HEK293 (cell line): ENCODE data around the gene IGF2R.
"Not testable (repeated sequence)": the region's sequence is repeated elsewhere in the genome, so short reads cannot be mapped to it uniquely, and the experiment has no call there.

Experiments
- CTCF ChIA-PET: fragments of 350-600 bp; formaldehyde crosslinking; extraction: SDS; loops from one replicate; lab custom pipeline; 2021; ENCODE audit warnings: antibody characterized with exemption; lab: Yijun Ruan, JAX
- POLR2A ChIA-PET: fragments of 300-600 bp; formaldehyde crosslinking; extraction: SDS; loops from one replicate; lab custom pipeline; 2020; ENCODE audit warnings: antibody characterized with exemption, inconsistent platforms; lab: Yijun Ruan, JAX
- H3K27ac ChIP-seq: fragments of 200-500 bp; sonication (Bioruptor generic); 2 replicates; pipeline ENCODE4 v1.5.1; 2014; ENCODE audit warnings: low read depth, low read length, control low read depth, inconsistent platforms; ENCODE audit errors: extremely low read depth
- H3K36me3 ChIP-seq, 2 experiments: fragments of 200-500 bp in 1 of 2; sonication (Bioruptor generic) in 1 of 2; 1 replicate in 1 of 2; 2 replicates in 1 of 2; pipeline ENCODE4 v1.5.1; 2014 to 2017; ENCODE audit warnings: inconsistent platforms in 2 of 2, low read length in 2 of 2; ENCODE audit not compliant: control insufficient read depth in 2 of 2, insufficient read depth in 1 of 2
- H3K4me1 ChIP-seq: fragments of 200-500 bp; sonication (Bioruptor generic); 2 replicates; pipeline ENCODE4 v1.5.1; 2014; ENCODE audit warnings: mild to moderate bottlenecking, low read length, inconsistent platforms; ENCODE audit not compliant: control insufficient read depth, insufficient read depth
- H3K4me3 ChIP-seq: 2 replicates; pipeline ENCODE4 v1.5.1; 2011; ENCODE audit warnings: low read depth, mild to moderate bottlenecking, control low read depth, low read length, moderate library complexity
- H3K9me3 ChIP-seq: fragments of 200-500 bp; sonication (Bioruptor generic); 2 replicates; pipeline ENCODE4 v1.5.1; 2014; ENCODE audit warnings: low read depth, low read length, inconsistent platforms; ENCODE audit not compliant: control insufficient read depth, insufficient read depth
- HIC1 ChIP-seq: fragments of 450-650 bp; formaldehyde crosslinking; IDR thresholded peaks from 2 replicates; pipeline ENCODE4 v1.5.1; 2016; ENCODE audit warnings: missing biosample characterization, missing genetic modification characterization
- KLF7 ChIP-seq: fragments of 450-650 bp; formaldehyde crosslinking; IDR thresholded peaks from 2 replicates; pipeline ENCODE4 v1.5.1; 2016; ENCODE audit warnings: missing biosample characterization, missing genetic modification characterization, borderline replicate concordance
- SP2 ChIP-seq: fragments of 450-650 bp; formaldehyde crosslinking; IDR thresholded peaks from 2 replicates; pipeline ENCODE4 v1.5.1; 2016; ENCODE audit warnings: missing biosample characterization, missing genetic modification characterization
- ZEB2 ChIP-seq: fragments of 450-650 bp; formaldehyde crosslinking; IDR thresholded peaks from 2 replicates; pipeline ENCODE4 v1.5.1; 2016; ENCODE audit warnings: missing biosample characterization, missing genetic modification characterization
- ZNF121 ChIP-seq: fragments of 450-650 bp; formaldehyde crosslinking; IDR thresholded peaks from 2 replicates; pipeline ENCODE4 v1.5.1; 2016; ENCODE audit warnings: missing biosample characterization, missing genetic modification characterization
- ZNF155 ChIP-seq: fragments of 450-650 bp; formaldehyde crosslinking; IDR thresholded peaks from 2 replicates; pipeline ENCODE4 v1.5.1; 2016; ENCODE audit warnings: missing biosample characterization, missing genetic modification characterization
- ZNF174 ChIP-seq: fragments of 450-650 bp; formaldehyde crosslinking; IDR thresholded peaks from 2 replicates; pipeline ENCODE4 v1.5.0; 2017; ENCODE audit warnings: missing biosample characterization, mild to moderate bottlenecking, missing genetic modification characterization
- ZNF214 ChIP-seq: fragments of 450-650 bp; formaldehyde crosslinking; IDR thresholded peaks from 2 replicates; pipeline ENCODE4 v1.5.1; 2017; ENCODE audit warnings: missing biosample characterization, mild to moderate bottlenecking, missing genetic modification characterization, borderline replicate concordance
- ZNF223 ChIP-seq: fragments of 450-650 bp; formaldehyde crosslinking; IDR thresholded peaks from 2 replicates; pipeline ENCODE4 v1.5.1; 2016; ENCODE audit warnings: missing biosample characterization, missing genetic modification characterization
- TF ChIP-seq, protein P1 (sequence below): fragments of 450-650 bp; formaldehyde crosslinking; IDR thresholded peaks from 2 replicates; pipeline ENCODE4 v1.5.1; 2016; ENCODE audit warnings: missing biosample characterization, missing genetic modification characterization
- TF ChIP-seq, protein P2 (sequence below): fragments of 450-650 bp; formaldehyde crosslinking; IDR thresholded peaks from 2 replicates; pipeline ENCODE4 v1.5.1; 2016; ENCODE audit warnings: missing biosample characterization, missing genetic modification characterization
- TF ChIP-seq, protein P3 (sequence below): fragments of 450-650 bp; formaldehyde crosslinking; IDR thresholded peaks from 2 replicates; pipeline ENCODE4 v1.5.1; 2016; ENCODE audit warnings: missing biosample characterization, missing genetic modification characterization

The IGF2R gene

GRCh38 chr6:160089534-160089897, 120.6 kb downstream of the IGF2R start (continued):
- TF ChIP-seq, protein P1, sequence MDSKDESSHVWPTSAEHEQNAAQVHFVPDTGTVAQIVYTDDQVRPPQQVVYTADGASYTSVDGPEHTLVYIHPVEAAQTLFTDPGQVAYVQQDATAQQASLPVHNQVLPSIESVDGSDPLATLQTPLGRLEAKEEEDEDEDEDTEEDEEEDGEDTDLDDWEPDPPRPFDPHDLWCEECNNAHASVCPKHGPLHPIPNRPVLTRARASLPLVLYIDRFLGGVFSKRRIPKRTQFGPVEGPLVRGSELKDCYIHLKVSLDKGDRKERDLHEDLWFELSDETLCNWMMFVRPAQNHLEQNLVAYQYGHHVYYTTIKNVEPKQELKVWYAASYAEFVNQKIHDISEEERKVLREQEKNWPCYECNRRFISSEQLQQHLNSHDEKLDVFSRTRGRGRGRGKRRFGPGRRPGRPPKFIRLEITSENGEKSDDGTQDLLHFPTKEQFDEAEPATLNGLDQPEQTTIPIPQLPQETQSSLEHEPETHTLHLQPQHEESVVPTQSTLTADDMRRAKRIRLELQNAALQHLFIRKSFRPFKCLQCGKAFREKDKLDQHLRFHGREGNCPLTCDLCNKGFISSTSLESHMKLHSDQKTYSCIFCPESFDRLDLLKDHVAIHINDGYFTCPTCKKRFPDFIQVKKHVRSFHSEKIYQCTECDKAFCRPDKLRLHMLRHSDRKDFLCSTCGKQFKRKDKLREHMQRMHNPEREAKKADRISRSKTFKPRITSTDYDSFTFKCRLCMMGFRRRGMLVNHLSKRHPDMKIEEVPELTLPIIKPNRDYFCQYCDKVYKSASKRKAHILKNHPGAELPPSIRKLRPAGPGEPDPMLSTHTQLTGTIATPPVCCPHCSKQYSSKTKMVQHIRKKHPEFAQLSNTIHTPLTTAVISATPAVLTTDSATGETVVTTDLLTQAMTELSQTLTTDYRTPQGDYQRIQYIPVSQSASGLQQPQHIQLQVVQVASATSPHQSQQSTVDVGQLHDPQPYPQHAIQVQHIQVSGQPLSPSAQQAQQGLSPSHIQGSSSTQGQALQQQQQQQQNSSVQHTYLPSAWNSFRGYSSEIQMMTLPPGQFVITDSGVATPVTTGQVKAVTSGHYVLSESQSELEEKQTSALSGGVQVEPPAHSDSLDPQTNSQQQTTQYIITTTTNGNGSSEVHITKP (tag by site-specific recombination) = no peak
- no peak for TF ChIP-seq SP2

DNA sequence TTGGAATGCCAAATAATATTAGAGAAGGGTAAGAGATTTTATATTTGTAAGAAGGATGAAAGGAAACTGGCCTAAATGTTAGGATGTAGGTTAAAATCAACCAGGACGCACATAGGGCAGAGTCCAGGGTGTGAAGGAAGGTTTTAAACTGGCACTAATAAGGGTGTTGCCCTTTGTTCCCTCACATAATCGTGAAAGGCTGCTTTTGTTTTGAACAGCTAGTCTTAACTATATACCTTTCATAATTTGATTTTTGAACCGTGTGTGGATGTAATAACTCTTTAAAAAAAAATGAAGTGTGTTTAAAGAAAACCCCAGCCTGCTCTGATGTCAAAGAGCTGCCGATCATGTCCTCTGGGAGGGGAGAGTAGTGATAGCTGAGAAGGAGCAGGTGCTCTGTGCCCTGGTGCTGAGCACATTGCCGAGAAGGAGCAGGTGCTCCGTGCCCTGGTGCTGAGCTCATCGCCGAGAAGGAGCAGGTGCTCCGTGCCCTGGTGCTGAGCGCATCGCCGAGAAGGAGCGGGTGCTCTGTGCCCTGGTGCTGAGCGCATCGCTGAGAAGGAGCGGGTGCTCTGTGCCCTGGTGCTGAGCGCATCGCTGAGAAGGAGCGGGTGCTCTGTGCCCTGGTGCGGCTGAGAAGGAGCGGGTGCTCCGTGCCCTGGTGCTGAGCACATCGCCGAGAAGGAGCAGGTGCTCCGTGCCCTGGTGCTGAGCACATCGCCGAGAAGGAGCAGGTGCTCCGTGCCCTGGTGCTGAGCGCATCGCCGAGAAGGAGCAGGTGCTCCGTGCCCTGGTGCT, 121.8 kb downstream of the IGF2R start:
- CTCF ChIA-PET = interaction anchor here (1.0 to 3.1 kb wide), 2 partner anchors 48 to 206 kb away, joined by 3 to 9 read pairs; no protein-coding TSS in a partner anchor
- H3K9me3 ChIP-seq, POLR2A ChIA-PET, H3K27ac ChIP-seq, H3K4me3 ChIP-seq, H3K4me1 ChIP-seq: not testable (repeated sequence)
- H3K36me3 ChIP-seq = peaks cover 7 to 98% of the 10 kb centered on the region in 2 experiments; a peak in 2 of 3 replicates

DNA sequence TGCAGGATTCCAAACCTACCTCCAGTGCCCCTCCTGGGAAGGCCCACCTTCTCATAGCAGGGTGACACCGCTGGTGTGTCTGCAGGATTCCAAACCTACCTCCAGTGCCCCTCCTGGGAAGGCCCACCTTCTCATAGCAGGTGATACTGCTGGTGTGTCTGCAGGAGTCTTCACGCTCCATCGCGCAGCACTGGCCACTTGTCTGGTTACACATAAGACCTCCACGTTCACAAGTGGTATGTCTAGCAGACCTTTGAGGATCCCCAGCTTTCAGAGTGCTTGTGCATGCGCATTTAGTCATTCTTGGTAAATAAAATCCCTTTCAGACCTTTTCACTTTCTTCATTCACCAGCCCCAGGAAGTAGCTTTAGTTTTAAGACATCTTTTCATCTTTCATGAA, 123.3 kb downstream of the IGF2R start:
- H3K9me3 ChIP-seq, POLR2A ChIA-PET, H3K4me1 ChIP-seq, H3K4me3 ChIP-seq, H3K27ac ChIP-seq: not testable (repeated sequence)
- CTCF ChIA-PET = interaction anchor here (1.2 kb wide), 1 partner anchor 11 kb away, joined by 3 read pairs; no protein-coding TSS in a partner anchor
- H3K36me3 ChIP-seq = peaks cover 7 to 97% of the 10 kb centered on the region in 2 experiments; a peak in 2 of 3 replicates

DNA sequence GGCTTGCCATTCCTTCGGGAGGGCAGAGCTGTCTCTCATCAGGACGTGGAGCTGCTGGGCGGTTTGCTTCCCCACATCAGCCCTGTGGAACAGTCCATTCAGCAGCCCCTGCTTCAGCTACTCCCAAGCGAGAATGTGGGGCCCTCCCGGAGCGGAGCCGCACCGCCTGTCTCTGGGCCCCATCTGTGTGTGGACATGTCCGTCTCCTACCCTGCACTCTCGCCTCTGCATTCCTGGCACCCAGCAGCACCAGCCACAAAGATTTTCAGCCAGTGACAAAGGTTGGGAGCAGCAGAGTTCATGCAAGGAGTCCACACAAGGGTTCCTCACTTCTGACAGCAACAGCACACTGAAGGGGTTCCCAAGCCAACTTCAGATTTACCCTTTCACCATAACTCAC, 123.7 kb downstream of the IGF2R start:
- TF ChIP-seq HIC1 (tag by site-specific recombination) (no peak), ZNF121 (tag by site-specific recombination) (no peak), ZNF155 (tag by site-specific recombination) (no peak), ZEB2 (tag by site-specific recombination) (no peak), ZNF223 (tag by site-specific recombination) (no peak), KLF7 (tag by site-specific recombination) (no peak), ZNF174 (tag by site-specific recombination) (no peak), ZNF214 (no peak)
- TF ChIP-seq, protein P2, sequence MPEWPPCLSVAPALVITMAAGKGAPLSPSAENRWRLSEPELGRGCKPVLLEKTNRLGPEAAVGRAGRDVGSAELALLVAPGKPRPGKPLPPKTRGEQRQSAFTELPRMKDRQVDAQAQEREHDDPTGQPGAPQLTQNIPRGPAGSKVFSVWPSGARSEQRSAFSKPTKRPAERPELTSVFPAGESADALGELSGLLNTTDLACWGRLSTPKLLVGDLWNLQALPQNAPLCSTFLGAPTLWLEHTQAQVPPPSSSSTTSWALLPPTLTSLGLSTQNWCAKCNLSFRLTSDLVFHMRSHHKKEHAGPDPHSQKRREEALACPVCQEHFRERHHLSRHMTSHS (tag by site-specific recombination) = no peak
- TF ChIP-seq, protein P3, sequence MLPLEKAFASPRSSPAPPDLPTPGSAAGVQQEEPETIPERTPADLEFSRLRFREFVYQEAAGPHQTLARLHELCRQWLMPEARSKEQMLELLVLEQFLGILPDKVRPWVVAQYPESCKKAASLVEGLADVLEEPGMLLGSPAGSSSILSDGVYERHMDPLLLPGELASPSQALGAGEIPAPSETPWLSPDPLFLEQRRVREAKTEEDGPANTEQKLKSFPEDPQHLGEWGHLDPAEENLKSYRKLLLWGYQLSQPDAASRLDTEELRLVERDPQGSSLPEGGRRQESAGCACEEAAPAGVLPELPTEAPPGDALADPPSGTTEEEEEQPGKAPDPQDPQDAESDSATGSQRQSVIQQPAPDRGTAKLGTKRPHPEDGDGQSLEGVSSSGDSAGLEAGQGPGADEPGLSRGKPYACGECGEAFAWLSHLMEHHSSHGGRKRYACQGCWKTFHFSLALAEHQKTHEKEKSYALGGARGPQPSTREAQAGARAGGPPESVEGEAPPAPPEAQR (tag by site-specific recombination) = no peak
- H3K27ac ChIP-seq = no peak overlapping the region
- CTCF ChIA-PET = interaction anchor here (1.2 kb wide), 1 partner anchor 11 kb away, joined by 3 read pairs; no protein-coding TSS in a partner anchor
- no peaks in the 10 kb centered on the region for H3K4me1 ChIP-seq
- peaks cover 7 to 97% of the 10 kb centered on the region in 2 experiments; a peak in 2 of 3 replicates for H3K36me3 ChIP-seq
- no peaks in the 10 kb centered on the region for H3K9me3 ChIP-seq
- POLR2A ChIA-PET = no interaction called here
- no peak overlapping the region for H3K4me3 ChIP-seq
